SU-DHL-6 (cell line): ENCODE measurements around the gene KIAA0825.

Experiments
- H2AFZ ChIP-seq: fragments of 200-600 bp; sonication (generic); 2 replicates; pipeline ENCODE4 v1.6.1; 2014; ENCODE audit warnings: low read depth, mild to moderate bottlenecking, moderate library complexity, mixed read lengths, antibody characterized with exemption, low read length; ENCODE audit not compliant: severe bottlenecking
- H3F3A ChIP-seq: fragments of 200-600 bp; shearing (Covaris generic); 2 replicates; pipeline ENCODE4 v1.6.0; 2016; ENCODE audit warnings: antibody characterized with exemption, mild to moderate bottlenecking; ENCODE audit not compliant: insufficient read depth
- H3K27ac ChIP-seq: fragments of 200-600 bp; sonication (generic); 2 replicates; pipeline ENCODE4 v1.5.1; 2016; ENCODE audit warnings: low read depth, mild to moderate bottlenecking, low read length, moderate library complexity, mixed read lengths
- H3K27me3 ChIP-seq: fragments of 200-600 bp; sonication (generic), shearing (Covaris generic); 2 replicates; pipeline ENCODE4 v1.6.0; 2014; ENCODE audit warnings: mild to moderate bottlenecking, low read length
- H3K36me3 ChIP-seq: fragments of 200-600 bp; sonication (generic); 2 replicates; pipeline ENCODE4 v1.6.1; 2014; ENCODE audit warnings: mild to moderate bottlenecking, low read length, mixed read lengths
- H3K4me2 ChIP-seq: fragments of 300-600, 200-600 bp; shearing (Covaris generic), sonication (generic); 2 replicates; pipeline ENCODE4 v1.6.0; 2014; ENCODE audit warnings: low read length, low read depth, mild to moderate bottlenecking; ENCODE audit not compliant: poor library complexity, severe bottlenecking
- H3K4me3 ChIP-seq: fragments of 200-600 bp; sonication (generic); 2 replicates; pipeline ENCODE4 v1.5.1; 2014; ENCODE audit warnings: antibody characterized with exemption, low read length, mild to moderate bottlenecking, mixed read lengths; ENCODE audit not compliant: insufficient read depth, poor library complexity, severe bottlenecking
- H3K79me2 ChIP-seq: fragments of 200-600 bp; sonication (generic); 2 replicates; pipeline ENCODE4 v1.6.1; 2014; ENCODE audit warnings: mild to moderate bottlenecking, low read length, moderate library complexity; ENCODE audit not compliant: insufficient read depth
- H3K9ac ChIP-seq: fragments of 200-600 bp; sonication (generic); 2 replicates; pipeline ENCODE4 v1.7.0; 2014; ENCODE audit warnings: mild to moderate bottlenecking, low read length
- H3K9me2 ChIP-seq: fragments of 200-600 bp; sonication (generic); replicated peaks from 2 replicates; pipeline ENCODE4 v1.6.1; 2014; ENCODE audit warnings: low read length; ENCODE audit not compliant: insufficient read depth
- H3K9me3 ChIP-seq: fragments of 200-600 bp; sonication (generic); 2 replicates; pipeline ENCODE4 v1.6.1; 2014; ENCODE audit warnings: low read length, mixed read lengths; ENCODE audit not compliant: insufficient read depth
- H4K20me1 ChIP-seq: fragments of 200-600 bp; sonication (generic); 2 replicates; pipeline ENCODE4 v1.6.1; 2014; ENCODE audit warnings: low read depth, mild to moderate bottlenecking, antibody characterized with exemption, low read length, moderate library complexity, mixed read lengths
- CTCF ChIP-seq: fragments of 200-600 bp; sonication (generic); IDR thresholded peaks from one replicate; pipeline ENCODE4 v1.5.1; 2017; ENCODE audit warnings: antibody characterized with exemption, mild to moderate bottlenecking, low read length, moderate library complexity; ENCODE audit not compliant: insufficient read depth, poor library complexity, severe bottlenecking
- EZH2phosphoT487 ChIP-seq: fragments of 200-600 bp; sonication (generic), shearing (Covaris generic); conservative IDR thresholded peaks from 2 replicates; pipeline ENCODE4 v1.6.1; 2018; ENCODE audit warnings: mild to moderate bottlenecking, antibody characterized with exemption, low read length, moderate library complexity, mixed read lengths

Gene KIAA0825

GRCh38 chr5:94239266-94239665, 379.1 kb downstream of the KIAA0825 start:
- TF ChIP-seq EZH2phosphoT487 (no peak), CTCF (no peak)
- Histone ChIP-seq H3K4me3 (no peak overlapping the region), H3K9ac (no peak overlapping the region), H3K4me2 (no peak overlapping the region), H2AFZ (no peak overlapping the region), H3K27me3 (no peaks in the 10 kb centered on the region), H3K9me3 (no peaks in the 10 kb centered on the region), H3K9me2 (no peaks in the 10 kb centered on the region), H3K27ac (no peak overlapping the region), H4K20me1 (no peaks in the 10 kb centered on the region), H3K36me3 (no peaks in the 10 kb centered on the region), H3F3A (no peaks in the 10 kb centered on the region), H3K79me2 (no peaks in the 10 kb centered on the region)

GRCh38 chr5:94234987-94235386, 383.4 kb downstream of the KIAA0825 start:
- H3F3A ChIP-seq: no peaks in the 10 kb centered on the region
- H3K4me2 ChIP-seq: no peak overlapping the region
- TF ChIP-seq EZH2phosphoT487: no peak
- TF ChIP-seq CTCF: no peak
- no peaks in the 10 kb centered on the region for H4K20me1 ChIP-seq
- H3K27ac ChIP-seq: no peak overlapping the region
- H3K9ac ChIP-seq: no peak overlapping the region
- no peaks in the 10 kb centered on the region for H3K27me3 ChIP-seq
- H3K79me2 ChIP-seq: no peaks in the 10 kb centered on the region
- H3K36me3 ChIP-seq: no peaks in the 10 kb centered on the region
- H2AFZ ChIP-seq: no peak overlapping the region
- H3K9me2 ChIP-seq: no peaks in the 10 kb centered on the region
- H3K4me3 ChIP-seq: no peak overlapping the region
- H3K9me3 ChIP-seq: no peaks in the 10 kb centered on the region

GRCh38 chr5:94228791-94229190, 389.6 kb downstream of the KIAA0825 start:
- no peak overlapping the region for H2AFZ ChIP-seq
- no peaks in the 10 kb centered on the region for H3K79me2 ChIP-seq
- no peaks in the 10 kb centered on the region for H4K20me1 ChIP-seq
- H3K27me3 ChIP-seq: no peaks in the 10 kb centered on the region
- H3K9ac ChIP-seq: no peak overlapping the region
- no peak for TF ChIP-seq EZH2phosphoT487
- no peak for TF ChIP-seq CTCF
- H3F3A ChIP-seq: no peaks in the 10 kb centered on the region
- no peak overlapping the region for H3K27ac ChIP-seq
- H3K9me3 ChIP-seq: no peaks in the 10 kb centered on the region
- H3K4me2 ChIP-seq: no peak overlapping the region
- no peaks in the 10 kb centered on the region for H3K36me3 ChIP-seq
- H3K4me3 ChIP-seq: no peak overlapping the region
- no peaks in the 10 kb centered on the region for H3K9me2 ChIP-seq
